NCI-H69 (cell line): ENCODE results near the gene IFNA16.
"Not testable (repeated sequence)": the region's sequence is repeated elsewhere in the genome, so short reads cannot be mapped to it uniquely, and the experiment has no call there.

ENCODE experiments used
- DNase-seq: peaks from one replicate; lab custom pipeline; 2025; lab: John Stamatoyannopoulos, UW

IFNA16 gene

GRCh38 chr9:21194867-21195776 is 22.0 kb downstream of the IFNA16 start:
- peak; percentile 41 for DNase-seq

- DNase-seq = not testable (repeated sequence)
Measured at GRCh38 chr9:21187487-21187886, 29.6 kb downstream of the IFNA16 start, which contains the start of gene IFNA4. Gene IFNA4 (minus strand): TSS chr9:21187587. CDS start chr9:21187531, 56 bp downstream.

DNA sequence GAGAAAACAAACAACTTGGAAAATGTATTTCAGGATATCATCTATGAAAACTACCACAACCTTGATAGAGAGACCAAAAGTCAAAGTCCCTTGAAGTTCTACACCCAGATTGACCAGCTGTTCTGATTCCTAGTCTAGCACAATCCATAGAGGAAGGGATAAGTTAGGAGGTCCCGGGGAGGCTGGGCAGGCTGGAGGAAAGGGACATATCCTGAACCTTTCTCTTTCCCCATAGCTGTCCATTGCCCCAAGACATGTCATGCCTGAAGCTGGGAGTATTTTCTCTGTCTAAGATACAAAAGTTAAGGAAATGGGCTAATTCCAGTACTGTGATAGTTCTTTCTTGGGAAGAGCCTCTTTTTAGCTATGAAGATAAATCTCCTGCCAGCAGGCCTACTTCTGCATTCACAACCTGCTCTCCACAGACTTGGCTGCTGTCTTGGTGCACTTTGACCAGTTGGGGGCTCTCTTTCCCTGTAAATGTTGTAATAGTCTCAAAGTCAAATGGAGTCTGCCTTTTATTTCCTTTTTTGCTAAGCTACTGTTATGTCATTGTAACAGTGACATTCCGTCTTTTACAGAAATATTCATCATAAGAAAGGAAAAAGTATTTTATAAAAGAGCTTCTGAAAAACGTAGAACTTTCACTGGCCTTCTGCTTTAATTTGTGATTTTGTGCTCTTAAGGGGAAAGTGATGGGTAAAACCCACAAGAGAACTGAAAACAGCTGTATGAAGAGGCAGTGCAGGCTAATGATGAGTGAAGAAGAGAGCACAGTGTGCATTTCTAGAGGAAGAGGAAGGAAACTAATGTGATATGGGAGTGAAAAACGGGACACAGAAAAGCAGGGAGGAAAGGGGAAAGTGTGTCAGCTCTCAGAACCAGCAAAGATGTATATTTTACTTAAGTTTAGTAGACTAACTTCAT is 34.0 kb downstream of the IFNA16 start:
- peak; percentile 14 for DNase-seq

GRCh38 chr9:21174671-21175070 is 42.4 kb downstream of the IFNA16 start:
- DNase-seq = no peak

- DNase-seq = no peak
Measured at GRCh38 chr9:21172156-21172555, 45.0 kb downstream of the IFNA16 start.

DNA sequence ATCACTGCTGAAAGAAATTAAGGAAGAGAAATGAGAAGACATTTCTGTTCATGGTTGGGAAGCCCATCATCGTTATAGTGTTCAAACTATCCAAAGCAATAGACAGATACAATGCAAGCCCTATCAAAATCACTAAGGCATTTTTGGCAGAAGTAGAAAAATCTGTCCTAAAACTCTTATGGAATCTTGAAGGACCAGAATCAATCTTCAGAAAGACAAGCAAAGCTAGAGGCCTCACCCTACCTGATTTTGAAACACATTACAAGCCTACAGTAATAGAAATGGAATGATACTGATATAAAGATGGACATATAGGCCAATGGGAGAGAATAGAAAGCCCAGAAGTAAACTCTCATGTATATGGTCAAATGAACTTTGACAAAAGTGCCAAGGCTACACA is 45.8 kb downstream of the IFNA16 start:
- DNase-seq = no peak

DNA sequence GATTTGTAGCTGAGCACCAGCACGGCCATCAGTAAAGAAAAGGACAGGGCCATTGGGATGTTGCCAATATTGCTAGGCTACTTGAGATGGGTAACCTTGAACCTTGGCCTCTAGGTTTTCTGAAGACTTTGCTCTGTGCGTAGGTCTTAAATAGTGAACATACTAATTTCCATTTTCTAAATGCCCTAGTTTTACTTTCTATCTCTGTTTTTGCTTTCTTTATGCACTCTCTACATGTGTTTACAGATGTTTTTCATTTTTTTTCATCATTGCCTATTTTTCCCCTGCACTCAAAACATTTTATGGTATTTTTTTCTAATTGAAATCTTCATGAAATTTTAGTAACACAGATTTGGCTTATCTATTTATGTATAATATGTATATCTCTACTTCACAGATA is 50.6 kb downstream of the IFNA16 start, which contains the start of gene IFNA21:
IFNA21 (minus strand) TSS at position 101 of the 400 bp plus-strand sequence; CDS start at position 53, 48 bp downstream.
- DNase-seq = not testable (repeated sequence)
